Duodenal mucosa (tissue), 2 donors: ENCODE data around the gene KIF25.

ENCODE experiments used
- H3K27ac ChIP-seq: one replicate; pipeline ENCODE4 v1.7.0; 2013; ENCODE audit warnings: low read depth, low read length
- H3K27me3 ChIP-seq, 2 donors: one replicate each; pipeline ENCODE4 v1.7.0; 2013; ENCODE audit warnings: low read length in 2 of 2, control low read depth in 1 of 2; ENCODE audit not compliant: insufficient read depth in 2 of 2, control insufficient read depth in 1 of 2
- H3K36me3 ChIP-seq, 2 donors: one replicate each; pipeline ENCODE4 v1.7.0; 2013; ENCODE audit warnings: low read length in 2 of 2, control low read depth in 1 of 2; ENCODE audit not compliant: insufficient read depth in 2 of 2, control insufficient read depth in 1 of 2
- H3K4me1 ChIP-seq, 2 donors: one replicate each; pipeline ENCODE4 v1.7.0; 2013; ENCODE audit warnings: low read length in 2 of 2, control low read depth in 1 of 2; ENCODE audit not compliant: insufficient read depth in 2 of 2, control insufficient read depth in 1 of 2
- H3K4me3 ChIP-seq, 2 donors: one replicate each; pipeline ENCODE4 v1.7.0; 2013; ENCODE audit warnings: low read length in 2 of 2, low read depth in 1 of 2
- H3K9ac ChIP-seq, 2 donors: one replicate each; pipeline ENCODE4 v1.7.0; 2013; ENCODE audit warnings: low read length in 2 of 2, low read depth in 1 of 2
- H3K9me3 ChIP-seq, 2 donors: one replicate each; pipeline ENCODE4 v1.7.0; 2013; ENCODE audit warnings: low read length in 2 of 2, control low read depth in 1 of 2; ENCODE audit not compliant: control insufficient read depth in 1 of 2

KIF25 gene

DNA sequence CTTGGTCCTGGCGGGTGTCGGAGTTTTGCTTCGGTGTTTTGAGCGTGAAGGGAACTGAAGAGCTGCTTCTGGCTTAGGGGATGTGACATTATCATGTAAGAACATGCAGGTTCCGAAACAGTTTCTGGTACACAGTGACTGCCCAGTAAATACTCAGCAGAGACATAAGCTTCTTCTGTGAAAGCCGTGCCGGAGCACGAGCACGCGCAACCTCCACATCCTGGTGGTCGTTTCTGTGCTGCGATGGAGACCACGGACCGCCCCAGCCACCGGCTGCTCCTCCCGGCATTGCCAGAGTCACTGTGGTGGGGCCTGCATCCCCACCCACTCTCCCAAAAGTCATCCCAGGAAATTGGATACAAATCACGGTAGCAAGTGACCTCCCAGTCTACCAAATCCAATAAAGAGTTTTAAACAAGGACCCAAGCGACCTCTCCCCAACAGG is 18.7 kb downstream of the KIF25 start:
- Histone ChIP-seq H3K9ac (no peak overlapping the region), H3K36me3 (no peaks in the 10 kb centered on the region), H3K27me3 (no peaks in the 10 kb centered on the region), H3K27ac (no peak overlapping the region), H3K4me3 (no peak overlapping the region), H3K4me1 (no peaks in the 10 kb centered on the region), H3K9me3 (peaks cover 3 to 11% of the 10 kb centered on the region in 2 donors)

DNA sequence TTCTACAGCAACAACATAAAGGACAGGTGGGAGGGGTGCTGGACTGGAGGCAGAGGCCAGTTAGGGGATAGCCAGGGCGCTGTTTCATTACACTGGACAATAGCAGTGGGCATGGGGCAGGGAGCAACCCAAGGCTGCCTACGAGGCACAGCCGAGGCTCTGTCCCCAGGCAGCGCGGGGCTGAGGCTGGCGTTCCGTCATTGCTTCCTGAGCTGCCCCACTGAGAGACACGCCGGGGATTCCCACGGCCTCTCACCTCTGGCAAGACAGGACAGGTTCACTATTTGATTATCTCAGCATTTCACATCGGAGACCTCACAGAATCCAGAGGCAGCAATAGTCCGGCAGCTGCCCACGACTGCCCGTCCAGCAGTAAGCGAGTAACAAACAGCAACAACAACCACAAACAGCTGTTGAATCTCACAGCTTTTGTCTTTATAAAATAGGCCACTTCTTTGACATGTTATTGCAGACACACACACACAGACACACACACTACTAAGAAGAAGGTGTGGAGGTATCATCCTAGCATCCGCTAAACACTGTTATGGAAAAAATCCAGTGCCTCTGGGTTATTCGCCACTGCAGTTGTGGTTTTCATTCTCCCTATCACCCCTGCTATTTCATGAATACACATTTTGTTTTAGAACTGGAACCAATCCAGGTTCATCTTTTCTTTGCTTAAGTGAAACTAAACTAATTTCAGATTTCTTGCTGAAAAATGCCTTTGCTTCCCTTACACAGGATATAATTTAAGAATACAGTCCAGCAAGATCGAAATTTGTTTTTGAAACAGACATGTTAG is 19.5 kb downstream of the KIF25 start:
- Histone ChIP-seq H3K27ac (no peak overlapping the region), H3K36me3 (no peaks in the 10 kb centered on the region), H3K27me3 (no peaks in the 10 kb centered on the region), H3K4me1 (no peaks in the 10 kb centered on the region), H3K9ac (no peak overlapping the region), H3K4me3 (no peak overlapping the region), H3K9me3 (peaks cover 3 to 7% of the 10 kb centered on the region in 2 donors)

DNA sequence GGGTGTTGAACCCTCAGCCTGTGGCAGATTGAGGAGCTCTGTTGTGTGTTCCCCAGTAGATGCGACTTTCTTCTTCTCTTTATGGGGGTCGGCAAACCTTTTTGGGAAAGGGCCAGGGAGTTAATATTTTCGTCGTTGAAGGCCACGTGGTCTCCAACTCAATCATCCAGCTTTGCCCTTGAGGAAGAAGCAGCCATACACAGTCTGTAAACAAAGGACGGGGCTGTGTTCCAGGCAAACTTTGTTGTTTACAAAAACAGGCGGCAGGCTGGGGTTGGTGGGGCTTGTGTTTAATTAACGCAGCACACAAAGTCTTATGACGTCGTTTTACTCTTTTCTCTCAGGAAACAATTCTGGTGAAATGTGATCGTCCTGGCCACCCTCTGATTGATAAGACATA is 20.2 kb downstream of the KIF25 start:
- no peak overlapping the region for H3K4me3 ChIP-seq
- H3K9ac ChIP-seq, result no peak overlapping the region
- H3K4me1 ChIP-seq, result no peaks in the 10 kb centered on the region
- H3K27me3 ChIP-seq, result no peaks in the 10 kb centered on the region
- H3K27ac ChIP-seq, result no peak overlapping the region
- H3K9me3 ChIP-seq, result peaks cover 0 to under 1% of the 10 kb centered on the region in 2 donors
- no peaks in the 10 kb centered on the region for H3K36me3 ChIP-seq

DNA sequence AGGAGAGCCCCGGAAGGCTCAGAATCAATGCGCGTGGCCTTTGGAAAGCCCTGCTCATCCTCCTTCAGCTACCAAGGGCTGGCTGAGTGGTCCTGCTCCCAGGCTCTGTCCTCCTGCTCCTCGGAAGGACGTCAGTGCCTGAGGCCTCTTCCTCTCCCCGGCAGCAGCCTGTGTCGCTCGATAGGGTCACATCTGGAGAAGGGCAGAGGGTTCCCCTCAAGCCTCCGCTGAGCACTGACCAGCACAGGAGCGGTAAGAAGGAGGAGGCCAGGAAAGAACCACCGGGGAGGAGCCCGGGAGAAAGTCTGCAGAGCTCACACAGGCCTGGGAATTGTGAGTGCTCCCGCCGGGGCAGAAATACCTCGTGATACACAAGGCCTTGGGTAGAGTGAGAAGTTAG is 21.2 kb downstream of the KIF25 start:
- Histone ChIP-seq H3K9ac (no peak overlapping the region), H3K9me3 (no peaks in the 10 kb centered on the region), H3K36me3 (no peaks in the 10 kb centered on the region), H3K27me3 (no peaks in the 10 kb centered on the region), H3K4me3 (no peak overlapping the region), H3K4me1 (no peaks in the 10 kb centered on the region), H3K27ac (no peak overlapping the region)

DNA sequence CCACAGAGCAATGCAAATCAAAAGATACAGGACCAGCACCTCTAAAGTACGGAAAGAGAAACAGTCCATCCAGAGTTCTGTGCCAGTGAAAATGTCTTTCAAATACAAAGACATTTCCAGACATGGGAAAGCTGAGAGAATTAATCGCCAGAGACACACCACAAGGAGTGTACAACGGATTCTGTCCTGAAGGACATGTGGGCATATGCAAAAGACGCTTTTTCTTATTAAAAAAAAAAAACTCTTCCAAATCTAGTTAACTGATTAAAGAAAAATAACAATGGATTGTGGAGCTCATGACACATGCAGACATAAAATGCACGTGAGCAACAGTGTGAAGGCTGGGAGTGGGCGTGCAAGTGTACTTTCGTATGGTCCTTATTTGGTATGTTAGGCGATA is 22.8 kb downstream of the KIF25 start:
- Histone ChIP-seq H3K4me3 (no peak overlapping the region), H3K36me3 (no peaks in the 10 kb centered on the region), H3K27ac (no peak overlapping the region), H3K27me3 (no peaks in the 10 kb centered on the region), H3K4me1 (no peaks in the 10 kb centered on the region), H3K9ac (no peak overlapping the region), H3K9me3 (no peaks in the 10 kb centered on the region)

DNA sequence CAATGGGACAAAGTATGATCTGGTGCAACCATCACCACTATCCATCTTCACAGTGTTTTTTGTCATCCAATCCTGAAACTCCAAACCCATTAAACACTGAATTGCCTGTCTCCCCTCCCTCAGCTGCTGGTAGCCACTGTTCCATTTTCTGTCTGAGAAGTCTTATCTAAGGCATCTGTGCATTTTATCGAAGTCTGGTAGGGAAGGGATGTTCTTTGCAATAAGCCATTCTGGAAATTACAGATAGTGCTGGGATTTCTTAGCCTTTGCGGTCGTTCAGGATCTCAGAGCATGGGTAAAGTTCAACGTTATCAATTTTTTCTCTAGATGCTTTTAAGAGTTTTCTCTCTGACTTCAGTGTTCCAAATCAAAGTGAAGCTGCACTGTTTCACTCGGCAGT is 24.1 kb downstream of the KIF25 start:
- H3K9me3 ChIP-seq, result no peaks in the 10 kb centered on the region
- no peak overlapping the region for H3K4me3 ChIP-seq
- no peaks in the 10 kb centered on the region for H3K36me3 ChIP-seq
- H3K27me3 ChIP-seq, result no peaks in the 10 kb centered on the region
- H3K4me1 ChIP-seq, result no peaks in the 10 kb centered on the region
- H3K27ac ChIP-seq, result no peak overlapping the region
- H3K9ac ChIP-seq, result no peak overlapping the region

DNA sequence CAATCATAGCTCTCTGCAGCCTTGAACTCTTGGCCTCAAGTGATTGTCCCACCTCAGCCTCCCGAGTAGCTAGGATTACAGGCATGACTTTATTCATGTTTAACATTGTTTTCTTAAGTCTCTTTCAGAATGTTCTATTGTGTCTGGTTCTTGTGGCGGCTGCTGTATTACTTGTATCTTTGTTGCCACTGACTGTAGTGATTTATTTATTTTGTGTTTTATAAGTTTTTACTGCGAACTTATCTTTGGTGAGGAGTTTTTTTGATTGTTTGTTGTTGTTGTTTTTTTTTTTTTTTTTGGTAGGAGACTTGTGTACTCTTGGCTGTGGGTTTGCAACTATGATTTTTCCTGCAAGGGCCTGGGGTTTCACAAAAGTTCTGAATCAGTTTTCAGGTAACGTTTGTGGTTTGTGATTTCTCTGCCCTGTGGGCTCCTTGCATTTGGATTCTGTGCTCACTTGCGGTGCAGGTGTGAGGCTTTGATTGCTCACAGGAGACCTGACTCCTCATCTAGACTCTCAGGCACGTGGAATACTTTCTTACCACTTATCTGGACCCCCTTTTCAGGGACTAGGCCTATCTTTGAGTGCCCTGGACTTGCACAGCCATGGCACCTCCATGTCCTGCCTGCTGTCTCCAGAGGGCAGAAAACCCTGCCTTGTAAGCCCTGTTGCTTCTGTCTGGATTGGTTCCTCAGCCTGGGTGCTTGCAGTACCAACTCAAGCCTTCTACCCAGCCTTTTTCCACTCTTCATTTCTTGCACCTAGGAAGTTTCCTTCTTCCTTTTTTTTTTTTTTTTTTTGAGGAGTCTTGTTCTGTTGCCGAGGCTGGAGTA is 25.2 kb downstream of the KIF25 start:
- Histone ChIP-seq H3K9me3 (no peaks in the 10 kb centered on the region), H3K36me3 (no peaks in the 10 kb centered on the region)

DNA sequence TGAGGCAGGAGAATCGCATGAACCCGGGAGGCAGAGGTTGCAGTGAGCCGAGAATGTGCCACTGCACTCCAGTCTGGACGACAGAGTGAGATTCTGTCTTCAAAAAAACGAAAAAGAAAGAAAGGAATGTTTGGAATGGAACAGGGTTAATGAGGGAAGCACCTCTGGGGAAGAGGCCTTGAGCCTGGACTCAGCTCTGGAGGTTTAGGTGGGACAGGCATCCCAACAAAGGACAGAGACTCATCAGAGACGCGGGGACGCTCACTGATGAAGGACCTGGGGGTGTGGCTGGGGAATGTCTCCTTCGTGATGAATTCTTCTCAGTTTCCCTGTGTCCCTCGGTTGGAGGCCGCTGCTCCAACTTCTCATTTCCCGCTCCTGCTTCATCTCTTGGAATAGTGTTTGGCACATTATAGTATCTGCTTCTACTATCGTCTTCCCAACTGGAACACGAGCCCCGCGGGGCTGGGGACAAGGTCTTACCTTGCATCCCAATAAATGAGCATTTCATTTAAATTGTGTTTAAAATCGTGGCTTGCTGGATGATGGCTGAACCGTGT is 27.6 kb downstream of the KIF25 start:
- Histone ChIP-seq H3K9me3 (no peaks in the 10 kb centered on the region), H3K4me3 (no peak overlapping the region), H3K27me3 (no peaks in the 10 kb centered on the region)

More for the DNA sequence above, 25.2 kb downstream of the KIF25 start:
- Histone ChIP-seq H3K27me3 (no peaks in the 10 kb centered on the region), H3K4me1 (no peaks in the 10 kb centered on the region), H3K27ac (no peak overlapping the region), H3K9ac (no peak overlapping the region), H3K4me3 (no peak overlapping the region)

DNA sequence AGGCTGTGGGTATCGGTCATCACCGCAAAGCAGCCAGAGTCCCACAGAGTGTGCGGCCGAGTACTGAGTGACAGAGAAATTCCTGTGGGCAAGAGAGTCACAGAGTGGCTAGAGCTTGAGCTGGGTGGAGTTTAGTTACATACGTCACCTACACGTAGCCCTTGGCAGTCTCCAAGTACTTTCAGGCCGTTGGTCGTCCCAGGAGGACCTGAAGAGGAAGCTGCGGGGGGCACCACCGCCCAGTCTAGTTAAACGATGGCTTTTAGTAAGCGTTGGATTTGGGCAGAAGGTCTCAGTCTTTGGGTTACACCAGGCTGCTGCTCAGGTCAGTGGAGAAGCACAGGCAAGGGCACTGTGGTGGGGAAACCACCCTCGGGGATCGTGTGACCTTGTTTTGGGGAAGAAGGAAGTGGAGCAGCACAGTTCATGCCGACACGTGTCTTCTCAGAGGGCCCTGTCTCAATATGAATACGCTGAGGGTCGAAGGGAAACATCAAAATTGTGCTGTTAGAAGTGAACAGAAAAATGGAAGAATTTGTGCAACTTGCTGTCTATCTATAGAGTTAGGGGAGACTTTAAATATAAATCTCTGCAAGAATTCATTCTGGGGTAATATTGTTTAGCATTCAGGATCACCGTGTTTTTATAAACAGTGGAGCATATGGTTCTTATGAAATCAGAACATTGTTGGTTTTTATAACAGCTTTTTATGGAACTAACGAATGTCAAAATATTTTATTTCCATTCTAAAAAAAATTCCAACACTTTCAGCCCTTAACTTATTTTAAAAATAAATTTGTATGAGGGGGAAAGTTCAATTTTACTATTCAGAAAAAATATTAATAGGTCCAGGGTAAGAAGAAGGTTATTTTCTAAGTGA is 28.6 kb downstream of the KIF25 start:
- H3K27me3 ChIP-seq, result no peaks in the 10 kb centered on the region
- no peaks in the 10 kb centered on the region for H3K36me3 ChIP-seq
- no peaks in the 10 kb centered on the region for H3K4me1 ChIP-seq
- H3K27ac ChIP-seq, result no peak overlapping the region
- H3K4me3 ChIP-seq, result no peak overlapping the region
- no peak overlapping the region for H3K9ac ChIP-seq
- H3K9me3 ChIP-seq, result no peaks in the 10 kb centered on the region

More for the DNA sequence above, 27.6 kb downstream of the KIF25 start:
- no peaks in the 10 kb centered on the region for H3K4me1 ChIP-seq
- no peaks in the 10 kb centered on the region for H3K36me3 ChIP-seq
- no peak overlapping the region for H3K9ac ChIP-seq
- no peak overlapping the region for H3K27ac ChIP-seq
